HG02870 (cell line): ENCODE measurements around the gene HAP1.
"Not testable (repeated sequence)": the region's sequence is repeated elsewhere in the genome, so short reads cannot be mapped to it uniquely, and the experiment has no call there.

Experiments used
- ATAC-seq: cut with Tn5 transposase; IDR thresholded peaks from one replicate; pipeline ENCODE4 v1.9.1; 2021; ENCODE audit warnings: mild to moderate bottlenecking, moderate library complexity; ENCODE audit not compliant: unreplicated experiment

Gene HAP1

DNA sequence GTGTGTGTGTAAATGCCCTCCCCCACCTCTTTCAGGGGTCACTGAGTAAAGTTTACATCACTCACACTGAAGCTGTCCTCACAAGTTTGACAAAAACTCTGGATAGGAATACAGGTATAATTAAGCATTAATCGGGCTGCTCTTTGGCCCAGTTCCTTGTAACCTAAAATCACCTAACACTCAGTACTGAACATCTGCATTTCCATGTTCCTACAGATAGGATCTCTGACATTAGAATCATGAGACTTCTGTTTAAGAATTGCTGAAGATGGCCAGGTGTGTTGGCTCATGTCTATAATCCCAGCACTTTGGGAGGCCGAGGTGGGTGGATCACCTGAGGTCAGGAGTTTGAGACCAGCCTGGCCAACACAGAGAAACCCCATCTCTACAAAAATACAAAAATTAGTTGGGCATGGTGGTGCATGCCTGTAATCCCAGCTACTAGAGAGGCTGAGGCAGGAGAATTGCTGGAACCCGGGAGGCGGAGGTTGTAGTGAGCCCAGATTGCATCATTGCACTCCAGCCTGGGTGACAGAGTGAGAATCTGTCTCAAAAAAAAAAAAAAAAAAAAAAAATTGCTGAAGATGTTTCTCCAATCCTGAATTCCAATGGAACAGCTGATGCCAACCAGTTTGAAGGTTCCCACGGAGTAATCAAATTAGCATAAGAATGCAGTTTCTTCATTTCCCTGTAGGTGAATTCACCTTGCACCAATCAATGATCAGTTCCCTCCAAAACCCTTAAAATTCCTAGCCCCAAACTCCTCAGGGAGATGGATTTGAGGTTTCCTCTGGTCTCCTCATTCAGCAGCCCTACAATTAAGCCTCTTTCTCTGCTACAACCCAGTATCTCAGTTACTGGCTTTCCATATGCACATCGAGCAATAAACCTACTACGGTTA, 59.0 kb downstream of the HAP1 start:
- not testable (repeated sequence) for ATAC-seq
